Ramos (cell line): Measurements from ENCODE around the gene ROR1.

Source experiments
- in situ Hi-C: fragments of 300-500 bp; cut with MboI; formaldehyde crosslinking; loops from one replicate; pipeline ENCODE4 v1.14.3; 2022; ENCODE audit warnings: low sequenced_read_pairs; ENCODE audit not compliant: unreplicated experiment

The ROR1 gene

GRCh38 chr1:63898428-63899196, 124.8 kb downstream of the ROR1 start:
- in situ Hi-C loops, result no loop called here

- in situ Hi-C loops, result loop anchor here (25.0 kb wide), 1 partner anchor 214 kb away; no protein-coding TSS in a partner anchor
Measured at GRCh38 chr1:63901094-63901493, 127.3 kb downstream of the ROR1 start.

- in situ Hi-C loops, result loop anchor here (25.0 kb wide), 1 partner anchor 216 kb away; no protein-coding TSS in a partner anchor
Measured at GRCh38 chr1:63902844-63903589, 129.2 kb downstream of the ROR1 start.

- in situ Hi-C loops, result loop anchor here (25.0 kb wide), 1 partner anchor 217 kb away; no protein-coding TSS in a partner anchor
Measured at GRCh38 chr1:63903947-63904610, 130.3 kb downstream of the ROR1 start.

- in situ Hi-C loops, result loop anchor here (25.0 kb wide), 1 partner anchor 218 kb away; no protein-coding TSS in a partner anchor
Measured at GRCh38 chr1:63904826-63905225, 131.0 kb downstream of the ROR1 start.

GRCh38 chr1:63906047-63906704, 132.4 kb downstream of the ROR1 start:
- in situ Hi-C loops, result loop anchor here (25.0 kb wide), 1 partner anchor 219 kb away; no protein-coding TSS in a partner anchor

- in situ Hi-C loops, result loop anchor here (25.0 kb wide), 1 partner anchor 220 kb away; no protein-coding TSS in a partner anchor
Measured at GRCh38 chr1:63907051-63907450, 133.2 kb downstream of the ROR1 start.

GRCh38 chr1:63908016-63908415, 134.2 kb downstream of the ROR1 start:
- in situ Hi-C loops, result loop anchor here (25.0 kb wide), 1 partner anchor 221 kb away; no protein-coding TSS in a partner anchor

- in situ Hi-C loops, result loop anchor here (25.0 kb wide), 1 partner anchor 222 kb away; no protein-coding TSS in a partner anchor
Measured at GRCh38 chr1:63909526-63909925, 135.7 kb downstream of the ROR1 start.

- in situ Hi-C loops, result loop anchor here (25.0 kb wide), 1 partner anchor 224 kb away; no protein-coding TSS in a partner anchor
Measured at GRCh38 chr1:63911049-63911448, 137.2 kb downstream of the ROR1 start.

- in situ Hi-C loops, result loop anchor here (25.0 kb wide), 1 partner anchor 225 kb away; no protein-coding TSS in a partner anchor
Measured at GRCh38 chr1:63912643-63913042, 138.8 kb downstream of the ROR1 start.

GRCh38 chr1:63913533-63913932, 139.7 kb downstream of the ROR1 start:
- in situ Hi-C loops, result loop anchor here (25.0 kb wide), 1 partner anchor 226 kb away; no protein-coding TSS in a partner anchor

- in situ Hi-C loops, result loop anchor here (25.0 kb wide), 1 partner anchor 227 kb away; no protein-coding TSS in a partner anchor
Measured at GRCh38 chr1:63914241-63914640, 140.4 kb downstream of the ROR1 start.

GRCh38 chr1:63914706-63915105, 140.9 kb downstream of the ROR1 start:
- in situ Hi-C loops, result loop anchor here (25.0 kb wide), 1 partner anchor 227 kb away; no protein-coding TSS in a partner anchor

GRCh38 chr1:63915121-63915520, 141.3 kb downstream of the ROR1 start:
- in situ Hi-C loops, result loop anchor here (25.0 kb wide), 1 partner anchor 228 kb away; no protein-coding TSS in a partner anchor

- in situ Hi-C loops, result loop anchor here (25.0 kb wide), 1 partner anchor 229 kb away; no protein-coding TSS in a partner anchor
Measured at GRCh38 chr1:63916485-63917360, 142.9 kb downstream of the ROR1 start.

- in situ Hi-C loops, result loop anchor here (25.0 kb wide), 1 partner anchor 230 kb away; no protein-coding TSS in a partner anchor
Measured at GRCh38 chr1:63917571-63918417, 144.0 kb downstream of the ROR1 start.
